GM12878 (cell line): ENCODE measurements around the gene KIF1C. TPM values are rescaled to one million over a fixed set of nuclear protein-coding genes. Genes with fewer than 3 reads are reported as not detected.

Source experiments
- CHD1 ChIP-seq: IDR thresholded peaks from 2 replicates; pipeline ENCODE4 v1.6.1; 2012; ENCODE audit warnings: low read depth, low read length, improper control_type of control experiment
- HDAC6 ChIP-seq: fragments of 200-600 bp; sonication (generic); IDR thresholded peaks from one replicate; pipeline ENCODE4 v1.8.0; 2017; ENCODE audit warnings: antibody characterized with exemption; ENCODE audit not compliant: unreplicated experiment
- NFXL1 ChIP-seq: fragments of 450-650 bp; IDR thresholded peaks from 2 replicates; pipeline ENCODE4 v1.6.1; 2017; ENCODE audit warnings: antibody characterized with exemption, mild to moderate bottlenecking, borderline replicate concordance
- NR2C1 ChIP-seq: fragments of 450-650 bp; IDR thresholded peaks from 2 replicates; pipeline ENCODE4 v1.6.1; 2017; ENCODE audit warnings: antibody characterized with exemption, mild to moderate bottlenecking, moderate library complexity
- NR2F1 ChIP-seq: fragments of 450-650 bp; conservative IDR thresholded peaks from 2 replicates; pipeline ENCODE4 v1.6.1; 2017; ENCODE audit warnings: mild to moderate bottlenecking
- POLR2AphosphoS2 ChIP-seq: IDR thresholded peaks from 2 replicates; pipeline ENCODE4 v1.6.1; 2011; ENCODE audit warnings: low read depth, mild to moderate bottlenecking, low read length, improper control_type of control experiment, moderate library complexity
- SPI1 ChIP-seq: IDR thresholded peaks from 2 replicates; pipeline ENCODE4 v1.6.1; 2011; ENCODE audit warnings: low read depth, mild to moderate bottlenecking, low read length, moderate library complexity, borderline replicate concordance; ENCODE audit not compliant: insufficient read depth
- SREBF1 ChIP-seq: IDR thresholded peaks from 2 replicates; pipeline ENCODE4 v1.6.1; 2012; ENCODE audit warnings: mild to moderate bottlenecking, low read length
- WRNIP1 ChIP-seq: IDR thresholded peaks from 2 replicates; pipeline ENCODE4 v1.6.1; 2011; ENCODE audit warnings: low read depth, low read length, improper control_type of control experiment, borderline replicate concordance
- ZBTB11 ChIP-seq: fragments of 450-650 bp; formaldehyde crosslinking; IDR thresholded peaks from 2 replicates; pipeline ENCODE4 v1.5.0; 2022; ENCODE audit warnings: mild to moderate bottlenecking, missing genetic modification characterization
- ZBTB40 ChIP-seq: fragments of 450-650 bp; IDR thresholded peaks from 2 replicates; pipeline ENCODE4 v1.6.1; 2016; ENCODE audit warnings: mild to moderate bottlenecking, moderate library complexity, borderline replicate concordance
- polyA plus RNA-seq, 11 experiments: library from polyadenylated mRNA; depleted of rRNA in 4 of 11; unstranded in 6 of 11; stranded (reverse) in 5 of 11; fragments of >200 nt; fragmentation: Nextera tagmentation in 4 of 11; fragmentation: Illumina TruSeq in 1 of 11; extraction: Ambion mirVana in 4 of 11; extraction: Trizol in 1 of 11; gene quantifications; 1 replicate in 1 of 11; 2 replicates in 10 of 11; pipeline versions ENCODE4 v1.2.1 to v1.2.3, GENCODE V29; 2011 to 2016; ENCODE audit warnings: inconsistent platforms in 2 of 11, missing spikeins in 2 of 11, low read depth in 1 of 11
- total RNA-seq, 4 experiments: library from RNA; depleted of rRNA in 3 of 4; stranded (reverse); fragments of >200 nt in 3 of 4; fragmentation: Illumina TruSeq in 1 of 4; extraction: Trizol in 1 of 4; gene quantifications; 2 replicates each; pipeline versions ENCODE4 v1.2.1 to v1.2.3, GENCODE V29; 2013 to 2021
- TF ChIP-seq, protein P1 (sequence below): fragments of 450-650 bp; IDR thresholded peaks from 2 replicates; pipeline ENCODE4 v1.6.1; 2017; ENCODE audit warnings: antibody characterized with exemption, mild to moderate bottlenecking, moderate library complexity

The KIF1C gene
- total and polyA plus RNA-seq, 10 of the 15 experiments (the other 5 are each of a cell fraction or from before 2014, with no cell fraction given): 1.4 to 65.9 (median 21.1) TPM

DNA sequence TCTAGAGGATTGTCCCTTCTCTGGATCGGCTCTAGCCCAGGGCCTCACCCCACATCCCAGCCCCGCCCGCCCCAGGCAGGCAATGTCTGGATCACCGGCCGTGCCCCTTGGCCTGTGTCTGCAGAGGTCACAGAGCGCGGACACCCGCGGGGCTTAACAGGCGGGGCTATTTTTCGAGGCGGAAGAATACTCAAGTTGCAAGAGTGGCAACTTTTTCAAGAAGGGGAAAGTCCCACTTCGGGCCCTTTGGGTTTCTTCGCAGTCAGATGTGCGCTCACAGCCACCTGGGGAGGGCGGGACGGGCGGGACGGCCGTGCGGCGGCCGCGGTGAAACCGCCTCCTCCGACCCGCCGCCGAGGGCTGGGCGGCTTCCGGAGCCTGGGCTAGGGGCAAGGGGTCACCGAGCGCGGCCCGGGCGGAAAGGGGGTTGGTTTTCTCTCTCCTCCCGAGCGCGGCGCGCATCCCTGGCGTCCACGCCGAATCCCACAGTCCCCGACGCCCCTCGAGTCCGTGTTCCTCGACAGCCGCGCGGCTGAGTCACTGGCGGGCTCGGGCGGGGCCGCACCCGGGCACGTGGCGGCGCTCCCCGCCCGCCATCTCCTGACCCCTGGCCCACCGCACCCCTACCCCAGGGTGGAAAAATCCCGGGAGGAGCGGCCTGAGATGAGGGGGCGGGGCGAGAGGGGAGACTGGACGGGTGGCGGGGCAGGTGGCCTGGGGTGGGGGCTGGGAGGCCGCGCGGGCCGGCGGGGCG lies 48.3 kb upstream of the KIF1C start (continued):
- TF ChIP-seq ZBTB11 (CRISPR knock-in tag) (no peak), SPI1 (no peak), NFXL1 (no peak), WRNIP1 (no peak), NR2F1 (peak; percentile 98), HDAC6 (no peak), CHD1 (no peak), POLR2AphosphoS2 (peak; percentile 58; the same call in 1 of the 2 replicates), SREBF1 (no peak), ZBTB40 (no peak), NR2C1 (peak; percentile 23; the same call in 1 of the 2 replicates)
- TF ChIP-seq, protein P1, sequence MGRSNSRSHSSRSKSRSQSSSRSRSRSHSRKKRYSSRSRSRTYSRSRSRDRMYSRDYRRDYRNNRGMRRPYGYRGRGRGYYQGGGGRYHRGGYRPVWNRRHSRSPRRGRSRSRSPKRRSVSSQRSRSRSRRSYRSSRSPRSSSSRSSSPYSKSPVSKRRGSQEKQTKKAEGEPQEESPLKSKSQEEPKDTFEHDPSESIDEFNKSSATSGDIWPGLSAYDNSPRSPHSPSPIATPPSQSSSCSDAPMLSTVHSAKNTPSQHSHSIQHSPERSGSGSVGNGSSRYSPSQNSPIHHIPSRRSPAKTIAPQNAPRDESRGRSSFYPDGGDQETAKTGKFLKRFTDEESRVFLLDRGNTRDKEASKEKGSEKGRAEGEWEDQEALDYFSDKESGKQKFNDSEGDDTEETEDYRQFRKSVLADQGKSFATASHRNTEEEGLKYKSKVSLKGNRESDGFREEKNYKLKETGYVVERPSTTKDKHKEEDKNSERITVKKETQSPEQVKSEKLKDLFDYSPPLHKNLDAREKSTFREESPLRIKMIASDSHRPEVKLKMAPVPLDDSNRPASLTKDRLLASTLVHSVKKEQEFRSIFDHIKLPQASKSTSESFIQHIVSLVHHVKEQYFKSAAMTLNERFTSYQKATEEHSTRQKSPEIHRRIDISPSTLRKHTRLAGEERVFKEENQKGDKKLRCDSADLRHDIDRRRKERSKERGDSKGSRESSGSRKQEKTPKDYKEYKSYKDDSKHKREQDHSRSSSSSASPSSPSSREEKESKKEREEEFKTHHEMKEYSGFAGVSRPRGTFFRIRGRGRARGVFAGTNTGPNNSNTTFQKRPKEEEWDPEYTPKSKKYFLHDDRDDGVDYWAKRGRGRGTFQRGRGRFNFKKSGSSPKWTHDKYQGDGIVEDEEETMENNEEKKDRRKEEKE: no peak
